DOHH2 (cell line): ENCODE results near the gene B4GALT1.

Experiments used
- CTCF ChIP-seq: fragments of 200-600 bp; sonication (generic); IDR thresholded peaks from one replicate; pipeline ENCODE4 v1.5.1; 2014; ENCODE audit warnings: antibody characterized with exemption, mild to moderate bottlenecking, low read depth, low read length; ENCODE audit not compliant: poor library complexity, severe bottlenecking
- EZH2phosphoT487 ChIP-seq: fragments of 200-600 bp; sonication (generic); IDR thresholded peaks from 2 replicates; pipeline ENCODE4 v1.6.1; 2017; ENCODE audit warnings: borderline replicate concordance, mild to moderate bottlenecking, antibody characterized with exemption, low read length, moderate library complexity, mixed read lengths

- no peak for TF ChIP-seq CTCF
- no peak for TF ChIP-seq EZH2phosphoT487
Observed at GRCh38 chr9:33151007-33151557, 16.1 kb downstream of the B4GALT1 start.
